Panc1 (cell line): Measurements from ENCODE around the gene ACSM6.

Experiments
- CTCF ChIP-seq: fragments of 450-650 bp; IDR thresholded peaks from 2 replicates; pipeline ENCODE4 v1.5.1; 2017; ENCODE audit warnings: mild to moderate bottlenecking
- SIN3A ChIP-seq: IDR thresholded peaks from 2 replicates; pipeline ENCODE4 v1.6.1; 2012; ENCODE audit warnings: low read depth, mild to moderate bottlenecking, low read length, moderate library complexity, borderline replicate concordance; ENCODE audit not compliant: insufficient read depth

- TF ChIP-seq CTCF (no peak), SIN3A (no peak)
These were observed 59.6 kb downstream of the ACSM6 start for GRCh38 chr10:95253686-95254085.
